Activated CD8-positive, alpha-beta T cell treated with anti-CD3 and anti-CD28 coated beads for 36 hours (primary cell): ENCODE results near the gene GNPTAB. TPM values are rescaled to one million over a fixed set of nuclear protein-coding genes. Genes with fewer than 3 reads are reported as not detected.
"Not testable (repeated sequence)": the region's sequence is repeated elsewhere in the genome, so short reads cannot be mapped to it uniquely, and the experiment has no call there.

Source experiments
- ATAC-seq: fragments of 200-7000 bp; cut with Tn5 transposase; one replicate; pipeline ENCODE4 v1.10.0; 2021; ENCODE audit warnings: mild to moderate bottlenecking, moderate library complexity
- CTCF ChIA-PET: fragments of 350-600 bp; sonication (Branson Sonifier 250); formaldehyde crosslinking; loops from one replicate; lab custom pipeline; 2021; ENCODE audit warnings: antibody characterized with exemption; lab: Charles Lee
- POLR2A ChIA-PET: fragments of 350-600 bp; sonication (Branson Sonifier 250); formaldehyde crosslinking; loops from one replicate; lab custom pipeline; 2021; ENCODE audit warnings: antibody characterized with exemption; lab: Charles Lee
- DNase-seq: peaks from one replicate; pipeline ENCODE4 v3.0.0-alpha.2; 2020
- H3K27ac Mint-ChIP-seq: one replicate; pipeline ENCODE4 v1.8.0; 2021; ENCODE audit warnings: mild to moderate bottlenecking, mixed read lengths
- H3K27me3 Mint-ChIP-seq: one replicate; pipeline ENCODE4 v1.8.0; 2021; ENCODE audit warnings: mixed read lengths
- H3K36me3 Mint-ChIP-seq: one replicate; pipeline ENCODE4 v1.8.0; 2021; ENCODE audit warnings: low read depth, mixed read lengths
- H3K4me1 Mint-ChIP-seq: one replicate; pipeline ENCODE4 v1.8.0; 2021; ENCODE audit warnings: low read depth, mixed read lengths
- H3K4me3 Mint-ChIP-seq: one replicate; pipeline ENCODE4 v1.8.0; 2021; ENCODE audit warnings: mild to moderate bottlenecking, moderate library complexity, mixed read lengths
- H3K9me3 Mint-ChIP-seq: one replicate; pipeline ENCODE4 v1.8.0; 2021; ENCODE audit warnings: mixed read lengths
- intact Hi-C: fragments of 100-400 bp; cut with micrococcal nuclease; formaldehyde crosslinking; loops from one replicate; pipeline ENCODE4 v1.10.0; 2022
- total RNA-seq, 2 experiments: library from RNA; stranded (reverse); gene quantifications; one replicate each; pipeline ENCODE4 v1.2.3, GENCODE V29; 2021
- TF ChIP-seq, protein P1 (sequence below): fragments of 200-600 bp; IDR thresholded peaks from one replicate; pipeline ENCODE4 v1.8.0; 2022; ENCODE audit warnings: antibody characterized with exemption, mild to moderate bottlenecking

GNPTAB gene
- total RNA-seq, 2 experiments from 2014 or later: 52.4 to 56.9 TPM

DNA sequence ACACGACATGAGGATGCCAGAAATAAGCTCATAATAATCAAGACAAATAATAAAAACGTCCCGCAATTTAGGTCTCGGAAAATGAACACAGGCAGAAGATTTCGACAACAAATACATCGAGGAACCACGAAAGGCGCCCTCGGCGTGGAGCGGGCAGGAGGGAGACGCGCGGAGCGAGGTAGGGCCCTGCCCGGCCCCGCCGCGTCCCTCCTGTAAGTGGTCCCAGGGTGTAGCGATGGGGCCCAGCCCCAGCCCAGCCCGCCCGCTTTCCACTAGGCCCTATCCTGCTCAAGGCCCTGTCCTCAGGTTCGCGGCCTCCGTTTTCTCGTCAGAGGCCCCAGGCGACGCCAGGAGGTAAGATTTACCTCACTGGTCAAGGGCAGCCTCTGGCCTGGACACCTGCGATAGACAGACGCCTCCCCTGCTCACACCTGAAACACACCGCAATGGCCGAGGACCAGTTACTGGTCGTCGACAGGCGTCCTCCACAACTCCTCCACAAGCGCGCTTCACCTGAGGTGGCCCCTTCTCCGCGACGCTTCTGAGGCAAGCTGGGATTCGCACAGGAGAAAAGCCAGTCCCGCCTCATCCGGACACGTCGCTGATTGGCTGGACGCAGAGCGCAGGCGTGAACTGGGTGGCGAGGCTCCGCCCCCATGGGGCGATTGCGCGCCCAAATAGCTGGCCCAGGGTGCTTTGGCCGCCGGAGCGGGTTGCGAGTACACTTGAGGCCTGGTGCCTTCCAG is 91.7 kb downstream of the GNPTAB start, which contains the start of gene SYCP3:
Gene SYCP3 (minus strand): TSS at position 543 of the 746 bp plus-strand sequence. CDS start 1,527 bp downstream, outside the sequence.
- TF ChIP-seq, protein P1, sequence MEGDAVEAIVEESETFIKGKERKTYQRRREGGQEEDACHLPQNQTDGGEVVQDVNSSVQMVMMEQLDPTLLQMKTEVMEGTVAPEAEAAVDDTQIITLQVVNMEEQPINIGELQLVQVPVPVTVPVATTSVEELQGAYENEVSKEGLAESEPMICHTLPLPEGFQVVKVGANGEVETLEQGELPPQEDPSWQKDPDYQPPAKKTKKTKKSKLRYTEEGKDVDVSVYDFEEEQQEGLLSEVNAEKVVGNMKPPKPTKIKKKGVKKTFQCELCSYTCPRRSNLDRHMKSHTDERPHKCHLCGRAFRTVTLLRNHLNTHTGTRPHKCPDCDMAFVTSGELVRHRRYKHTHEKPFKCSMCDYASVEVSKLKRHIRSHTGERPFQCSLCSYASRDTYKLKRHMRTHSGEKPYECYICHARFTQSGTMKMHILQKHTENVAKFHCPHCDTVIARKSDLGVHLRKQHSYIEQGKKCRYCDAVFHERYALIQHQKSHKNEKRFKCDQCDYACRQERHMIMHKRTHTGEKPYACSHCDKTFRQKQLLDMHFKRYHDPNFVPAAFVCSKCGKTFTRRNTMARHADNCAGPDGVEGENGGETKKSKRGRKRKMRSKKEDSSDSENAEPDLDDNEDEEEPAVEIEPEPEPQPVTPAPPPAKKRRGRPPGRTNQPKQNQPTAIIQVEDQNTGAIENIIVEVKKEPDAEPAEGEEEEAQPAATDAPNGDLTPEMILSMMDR: no peak
- Mint-ChIP-seq H3K4me3 (no peak within 1 kb of the TSS), H3K27me3 (no peaks in the 10 kb centered on the region), H3K9me3 (no peaks in the 10 kb centered on the region), H3K4me1 (peaks cover 9% of the 10 kb centered on the region), H3K27ac (no peak within 1 kb of the TSS), H3K36me3 (peaks cover 8% of the 10 kb centered on the region)
- ChIA-PET POLR2A (interaction anchor here (0.6 kb wide), 1 partner anchor 41 kb away, joined by 3 read pairs; no protein-coding TSS in a partner anchor), CTCF (no interaction called here)
- intact Hi-C loops: no loop called here
- DNase-seq (no peak), ATAC-seq (no peak)

DNA sequence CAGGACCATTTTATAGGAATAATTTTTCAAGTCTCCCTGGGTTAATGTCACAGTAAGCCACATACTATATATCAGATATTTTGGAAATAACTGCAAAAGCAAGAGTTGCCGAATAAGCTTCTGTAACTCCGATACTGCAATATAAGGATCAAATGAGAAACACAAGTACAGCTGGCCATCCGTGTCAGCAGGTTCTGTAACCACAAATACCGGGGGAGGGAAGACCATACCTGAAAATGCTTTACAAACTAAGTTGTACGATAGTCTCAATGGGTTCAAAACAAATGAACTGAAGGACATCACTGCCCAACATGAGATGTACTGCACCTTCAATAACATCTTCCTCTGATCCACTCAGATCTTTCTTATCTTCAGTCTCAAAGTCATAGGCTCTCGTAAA is 93.3 kb downstream of the GNPTAB start:
- CTCF ChIA-PET: no interaction called here
- Mint-ChIP-seq H3K4me1 (no peaks in the 10 kb centered on the region), H3K36me3 (peaks cover 7% of the 10 kb centered on the region), H3K27me3 (no peaks in the 10 kb centered on the region), H3K4me3 (no peak overlapping the region), H3K27ac (no peak overlapping the region), H3K9me3 (no peaks in the 10 kb centered on the region)
- no peak for ATAC-seq
- POLR2A ChIA-PET: no interaction called here
- no peak for DNase-seq
- TF ChIP-seq, protein P1: no peak
- intact Hi-C loops: no loop called here

DNA sequence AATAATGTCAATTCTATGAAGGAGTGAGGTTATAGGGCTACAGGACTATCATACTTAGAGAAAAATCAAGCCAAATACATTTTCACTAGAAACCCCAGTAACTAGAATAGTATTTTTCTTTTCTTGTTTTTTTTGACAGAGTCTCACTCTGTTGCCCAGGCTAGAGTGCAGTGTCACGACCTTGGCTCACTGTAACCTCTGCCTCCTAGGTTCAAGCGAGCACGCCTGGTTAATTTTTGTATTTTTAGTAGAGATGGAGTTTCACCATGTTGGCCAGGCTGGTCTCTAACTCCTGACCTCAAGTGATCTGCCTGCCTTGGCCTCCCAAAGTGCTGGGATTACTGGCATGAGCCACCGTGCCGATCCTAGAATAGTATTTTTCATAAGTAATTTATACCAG is 96.3 kb downstream of the GNPTAB start:
- POLR2A ChIA-PET, CTCF ChIA-PET: not testable (repeated sequence)

DNA sequence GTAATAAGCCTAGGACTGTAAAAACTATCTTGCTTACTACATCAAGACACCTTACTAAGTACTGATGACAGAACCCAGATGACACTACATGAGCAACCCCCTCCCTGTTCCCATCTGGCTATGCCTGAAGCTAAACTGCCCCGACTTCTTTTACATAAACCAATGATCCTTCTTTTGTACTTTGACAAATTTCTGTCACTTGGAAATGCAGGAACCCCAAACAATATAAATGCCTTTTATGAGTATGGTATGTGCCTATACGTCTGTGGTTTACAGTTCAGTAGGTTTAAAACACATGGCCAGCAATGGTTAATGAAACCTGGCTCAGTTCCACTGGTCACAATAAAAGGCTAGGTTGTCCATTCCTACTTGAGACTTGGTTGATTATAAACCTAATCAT is 97.6 kb downstream of the GNPTAB start:
- Mint-ChIP-seq H3K27ac (no peak overlapping the region), H3K4me3 (no peak overlapping the region), H3K36me3 (peaks cover 14% of the 10 kb centered on the region), H3K4me1 (no peaks in the 10 kb centered on the region), H3K27me3 (no peaks in the 10 kb centered on the region), H3K9me3 (no peaks in the 10 kb centered on the region)
- ATAC-seq (no peak), DNase-seq (no peak)
- ChIA-PET CTCF (interaction anchor here (1.1 kb wide), 1 partner anchor 40 kb away, joined by 5 read pairs; no protein-coding TSS in a partner anchor), POLR2A (no interaction called here)
- intact Hi-C loops: no loop called here
- TF ChIP-seq, protein P1: no peak

More for the DNA sequence above, 96.3 kb downstream of the GNPTAB start:
- H3K4me3 Mint-ChIP-seq, H3K9me3 Mint-ChIP-seq, ATAC-seq, H3K27ac Mint-ChIP-seq, intact Hi-C loops, H3K4me1 Mint-ChIP-seq, H3K27me3 Mint-ChIP-seq, DNase-seq: not testable (repeated sequence)
- H3K36me3 Mint-ChIP-seq: peaks cover 14% of the 10 kb centered on the region

DNA sequence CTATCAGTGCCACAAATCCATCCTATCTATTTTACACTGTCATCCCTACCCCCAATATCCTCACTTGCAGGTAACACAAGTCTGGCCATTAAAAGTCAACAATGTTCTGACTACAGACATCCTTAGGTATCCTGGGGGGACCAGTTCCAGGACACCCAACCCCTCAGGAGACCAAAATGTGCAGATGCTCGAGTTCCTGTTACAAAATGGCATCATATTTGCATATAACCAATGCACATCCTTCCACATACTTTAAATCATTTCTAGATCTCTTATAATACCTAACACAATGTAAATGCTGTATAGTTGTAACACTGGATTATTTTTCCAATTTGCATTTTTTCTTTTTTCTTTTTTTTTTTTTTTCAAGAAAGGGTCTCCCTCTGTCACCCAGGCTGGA is 98.4 kb downstream of the GNPTAB start:
- H3K27ac Mint-ChIP-seq: no peak overlapping the region
- intact Hi-C loops: no loop called here
- ATAC-seq (no peak), DNase-seq (no peak)
- H3K4me3 Mint-ChIP-seq: no peak overlapping the region
- no peaks in the 10 kb centered on the region for H3K27me3 Mint-ChIP-seq
- POLR2A ChIA-PET: no interaction called here
- H3K36me3 Mint-ChIP-seq: peaks cover 14% of the 10 kb centered on the region
- TF ChIP-seq, protein P1: no peak
- CTCF ChIA-PET: no interaction called here
- no peaks in the 10 kb centered on the region for H3K4me1 Mint-ChIP-seq
- H3K9me3 Mint-ChIP-seq: no peaks in the 10 kb centered on the region
